K562 (cell line): ENCODE results near the gene PHLDB1. TPM values are rescaled to one million over a fixed set of nuclear protein-coding genes. Genes with fewer than 3 reads are reported as not detected.

Experiments used
- ATAC-seq: fragments of 200-7000 bp; cut with Tn5 transposase; 3 replicates; pipeline ENCODE4 v1.9.1; 2020; ENCODE audit warnings: moderate library complexity
- BruUV-seq: library from RNA; stranded (reverse); fragments of 400-500 nt; replicated peaks from 2 replicates; lab custom pipeline; 2021; lab: Mats Ljungman, UMichigan
- CTCF ChIA-PET: fragments of 300-600 bp; formaldehyde crosslinking; extraction: SDS; loops from one replicate; lab custom pipeline; 2021; ENCODE audit warnings: low intra/inter-chr PET ratio; lab: Yijun Ruan, JAX
- POLR2A ChIA-PET: fragments of 300-600, 350-650 bp; sonication (Branson Sonifier 250); formaldehyde crosslinking; extraction: SDS; loops from one replicate; lab custom pipeline; 2021; ENCODE audit warnings: antibody characterized with exemption, inconsistent platforms; lab: Yijun Ruan, JAX
- DNase-seq, 4 experiments: peaks; one replicate each; pipeline versions ENCODE4 v3.0.0 to v3.0.0-alpha.2; 2011 to 2018; ENCODE audit warnings: low spot score in 3 of 4, mixed read lengths in 3 of 4; ENCODE audit errors: extremely low read depth in 1 of 4
- FAIRE-seq: peaks from 2 replicates; lab custom pipeline; 2011; peaks lifted over from hg19 to GRCh38; lab: Jason Lieb, UNC
- H2AFZ ChIP-seq: 2 replicates; pipeline ENCODE4 v1.6.0; 2011; ENCODE audit warnings: low read depth, low read length, control low read depth, inconsistent platforms
- H3K27ac ChIP-seq: fragments of 200-600 bp; 3 replicates; pipeline ENCODE4 v1.8.0; 2011; ENCODE audit warnings: low read depth, mild to moderate bottlenecking, control low read depth, inconsistent platforms, low read length, moderate library complexity, mixed read lengths; ENCODE audit errors: extremely low read depth
- H3K27me3 ChIP-seq, 2 experiments: fragments of 300-600 bp in 1 of 2; 2 replicates in 1 of 2; 3 replicates in 1 of 2; pipeline versions ENCODE4 v1.6.0 to v1.8.0; 2011; ENCODE audit warnings: inconsistent platforms in 2 of 2, low read length in 2 of 2, mild to moderate bottlenecking in 1 of 2, mixed read lengths in 1 of 2, moderate library complexity in 1 of 2; ENCODE audit not compliant: control insufficient read depth in 2 of 2, insufficient read depth in 2 of 2
- H3K36me3 ChIP-seq: fragments of 300-600 bp; 3 replicates; pipeline ENCODE4 v1.8.0; 2011; ENCODE audit warnings: mild to moderate bottlenecking, low read length, inconsistent platforms; ENCODE audit not compliant: control insufficient read depth, insufficient read depth
- H3K4me1 ChIP-seq, 2 experiments: fragments of 200-600 bp in 1 of 2; replicated peaks in 1 of 2; 2 replicates in 1 of 2; 3 replicates in 1 of 2; pipeline versions ENCODE4 v1.5.1 to v1.8.0; 2011; ENCODE audit warnings: inconsistent platforms in 2 of 2, low read length in 2 of 2, mild to moderate bottlenecking in 1 of 2, mixed read lengths in 1 of 2, moderate library complexity in 1 of 2; ENCODE audit not compliant: control insufficient read depth in 2 of 2, insufficient read depth in 2 of 2
- H3K4me2 ChIP-seq: 2 replicates; pipeline ENCODE4 v1.6.1; 2011; ENCODE audit warnings: low read length, control low read depth, inconsistent platforms, mixed read lengths; ENCODE audit not compliant: insufficient read depth
- H3K4me3 ChIP-seq: fragments of 200-600 bp; sonication (generic), shearing (Covaris generic); 2 replicates; pipeline ENCODE4 v1.5.1; 2016; ENCODE audit warnings: control low read depth, inconsistent platforms
- H3K79me2 ChIP-seq: fragments of 200-600 bp; 3 replicates; pipeline ENCODE4 v1.8.0; 2011; ENCODE audit warnings: low read length, inconsistent platforms; ENCODE audit not compliant: control insufficient read depth, insufficient read depth
- H3K9ac ChIP-seq, 2 experiments: 2 replicates each; pipeline versions ENCODE4 v1.6.0 to v1.6.1; 2011; ENCODE audit warnings: low read depth in 2 of 2, low read length in 2 of 2, control low read depth in 1 of 2, inconsistent platforms in 1 of 2, mild to moderate bottlenecking in 1 of 2, mixed read lengths in 1 of 2; ENCODE audit not compliant: insufficient read depth in 1 of 2
- H3K9me1 ChIP-seq: one replicate; pipeline ENCODE4 v1.6.0; 2011; ENCODE audit warnings: inconsistent platforms, mild to moderate bottlenecking, low read length, moderate library complexity; ENCODE audit not compliant: control insufficient read depth, insufficient read depth
- H3K9me3 ChIP-seq: replicated peaks from 2 replicates; pipeline ENCODE4 v1.5.1; 2011; ENCODE audit warnings: low read depth, low read length, inconsistent platforms; ENCODE audit not compliant: control insufficient read depth, insufficient read depth
- H4K20me1 ChIP-seq: replicated peaks from 2 replicates; pipeline ENCODE4 v1.6.1; 2011; ENCODE audit warnings: low read length, inconsistent platforms, mixed read lengths; ENCODE audit not compliant: control insufficient read depth, insufficient read depth
- BRF1 ChIP-seq: IDR thresholded peaks from 3 replicates; pipeline ENCODE4 v1.6.1; 2011; ENCODE audit warnings: borderline replicate concordance, mild to moderate bottlenecking; ENCODE audit not compliant: insufficient read length; ENCODE audit errors: extremely low read depth
- ELF2 ChIP-seq: fragments of 250-450 bp; sonication (Bioruptor Pico); IDR thresholded peaks from 2 replicates; pipeline ENCODE4 v1.5.0; 2021; ENCODE audit warnings: mild to moderate bottlenecking
- HMG20B ChIP-seq: fragments of 250-450 bp; sonication (Bioruptor Pico); IDR thresholded peaks from 2 replicates; pipeline ENCODE4 v1.5.0; 2021; ENCODE audit warnings: mild to moderate bottlenecking
- HNRNPH1 ChIP-seq: fragments of 200-400 bp; formaldehyde crosslinking; optimal IDR thresholded peaks from 2 replicates; pipeline ENCODE3; 2017; ENCODE audit warnings: low read depth, mild to moderate bottlenecking, low read length, moderate library complexity
- NR2C2 ChIP-seq, 2 experiments: fragments of 200-800 bp in 1 of 2; sonication (Bioruptor generic) in 1 of 2; sonication (generic) in 1 of 2; formaldehyde crosslinking in 1 of 2; IDR thresholded peaks; 2 replicates each; pipeline versions ENCODE4 v1.6.1 to v1.8.0; 2016 to 2022; ENCODE audit warnings: mild to moderate bottlenecking in 1 of 2, missing compliant biosample characterization in 1 of 2, missing genetic modification characterization in 1 of 2, missing genetic modification reagents in 1 of 2
- POLR2A ChIP-seq: fragments of 450-650 bp; conservative IDR thresholded peaks from 2 replicates; pipeline ENCODE4 v1.6.1; 2016
- RAD21 ChIP-seq, 2 experiments: fragments of 250-450 bp in 1 of 2; fragments of 450-650 bp in 1 of 2; sonication (Bioruptor Pico) in 1 of 2; formaldehyde crosslinking in 1 of 2; IDR thresholded peaks in 1 of 2; conservative IDR thresholded peaks in 1 of 2; 2 replicates each; pipeline versions ENCODE4 v1.4.0 to v1.8.0; 2020 to 2022; ENCODE audit warnings: mild to moderate bottlenecking in 2 of 2, moderate library complexity in 1 of 2
- TCF3 ChIP-seq: sonication (generic); formaldehyde crosslinking; IDR thresholded peaks from 2 replicates; pipeline ENCODE4 v1.4.0; 2020; ENCODE audit warnings: mild to moderate bottlenecking, missing genetic modification reagents
- TRIM28 ChIP-seq: fragments of 450-650 bp; IDR thresholded peaks from 2 replicates; pipeline ENCODE4 v1.6.1; 2017
- WGBS: fragments of 100-300 bp; shearing (Covaris generic); methylation state at CpG from one replicate; pipeline ENCODE4 v1.1.6; 2016; ENCODE audit warnings: low coverage, mixed read lengths; ENCODE audit not compliant: insufficient coverage; ENCODE audit errors: missing lambda C conversion rate; 5-methylcytosine and 5-hydroxymethylcytosine counted together
- in situ Hi-C: fragments of 300-500 bp; cut with MboI; formaldehyde crosslinking; loops from 4 replicates; pipeline ENCODE4 v1.15.0; 2018; ENCODE audit warnings: inconsistent platforms, mixed read lengths
- intact Hi-C: fragments of 100-400 bp; cut with micrococcal nuclease; formaldehyde crosslinking; loops from 2 replicates; pipeline ENCODE4 v1.14.2; 2022
- polyA plus RNA-seq, 8 experiments: library from polyadenylated mRNA; depleted of rRNA in 4 of 8; stranded (reverse) in 5 of 8; unstranded in 3 of 8; fragments of >200 nt; fragmentation: Nextera tagmentation in 2 of 8; fragmentation: Illumina TruSeq in 1 of 8; extraction: Ambion mirVana in 2 of 8; extraction: Trizol in 1 of 8; gene quantifications; 2 replicates each; pipeline versions ENCODE4 v1.2.1 to v1.2.3, GENCODE V29; 2011 to 2014; ENCODE audit warnings: inconsistent platforms in 1 of 8, missing spikeins in 1 of 8
- total RNA-seq, 7 experiments: library from RNA; depleted of rRNA in 6 of 7; stranded (reverse); fragments of >200 nt in 6 of 7; fragmentation: Illumina TruSeq in 2 of 7; extraction: Trizol in 2 of 7; gene quantifications; 2 replicates each; pipeline versions ENCODE4 v1.2.1 to v1.2.3, GENCODE V29; 2011 to 2021; ENCODE audit warnings: low replicate concordance in 1 of 7
- TF ChIP-seq, protein P1 (sequence below), 2 experiments: IDR thresholded peaks in 1 of 2; conservative IDR thresholded peaks in 1 of 2; 2 replicates each; pipeline ENCODE4 v1.6.1; 2016; ENCODE audit warnings: low read depth in 2 of 2, mild to moderate bottlenecking in 1 of 2, missing compliant biosample characterization in 1 of 2, missing genetic modification characterization in 1 of 2, moderate library complexity in 1 of 2
- TF ChIP-seq, protein P2 (sequence below): fragments of 450-650 bp; IDR thresholded peaks from 2 replicates; pipeline ENCODE4 v1.6.1; 2017; ENCODE audit warnings: antibody characterized with exemption, mild to moderate bottlenecking
- TF ChIP-seq, protein P3 (sequence below): sonication (generic); formaldehyde crosslinking; IDR thresholded peaks from 2 replicates; pipeline ENCODE4 v1.8.0; 2022; ENCODE audit warnings: mild to moderate bottlenecking, low read depth, missing genetic modification reagents

Gene PHLDB1
- total and polyA plus RNA-seq, 9 of the 15 experiments (the other 6 are each of a cell fraction or from before 2014, with no cell fraction given) = 2.0 to 28.7 (median 16.2) TPM

DNA sequence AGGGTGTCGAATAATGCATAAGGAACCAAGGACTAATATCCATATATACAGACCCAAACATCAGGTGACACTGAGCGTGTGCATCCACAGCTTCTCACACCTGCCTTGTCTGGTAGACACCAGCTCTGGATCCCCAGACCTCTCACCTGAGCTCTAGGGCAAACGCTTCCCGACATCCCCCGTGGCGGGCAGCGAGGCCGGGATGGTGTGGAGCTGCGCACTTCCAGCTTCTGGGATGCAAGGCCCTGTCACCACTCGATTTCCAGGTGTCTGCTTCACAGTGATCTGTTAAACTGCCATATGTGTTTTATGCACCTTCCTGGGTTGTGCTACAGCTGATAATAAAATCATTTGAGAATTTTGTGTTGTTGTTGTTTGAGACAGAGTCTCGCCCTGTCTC lies 87.4 kb downstream of the PHLDB1 start (continued):
- TF ChIP-seq, protein P1, sequence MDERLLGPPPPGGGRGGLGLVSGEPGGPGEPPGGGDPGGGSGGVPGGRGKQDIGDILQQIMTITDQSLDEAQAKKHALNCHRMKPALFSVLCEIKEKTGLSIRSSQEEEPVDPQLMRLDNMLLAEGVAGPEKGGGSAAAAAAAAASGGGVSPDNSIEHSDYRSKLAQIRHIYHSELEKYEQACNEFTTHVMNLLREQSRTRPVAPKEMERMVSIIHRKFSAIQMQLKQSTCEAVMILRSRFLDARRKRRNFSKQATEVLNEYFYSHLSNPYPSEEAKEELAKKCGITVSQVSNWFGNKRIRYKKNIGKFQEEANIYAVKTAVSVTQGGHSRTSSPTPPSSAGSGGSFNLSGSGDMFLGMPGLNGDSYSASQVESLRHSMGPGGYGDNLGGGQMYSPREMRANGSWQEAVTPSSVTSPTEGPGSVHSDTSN (CRISPR knock-in tag; IDR thresholded peaks at IDR 0.05; ENCODE audit: low read depth) = no peak
- TF ChIP-seq, protein P1 (tag; conservative IDR thresholded peaks at IDR 0.05; ENCODE audit: low read depth) = no peak
- TF ChIP-seq ELF2 (CRISPR knock-in tag) (no peak), HMG20B (CRISPR knock-in tag) (no peak), HNRNPH1 (no peak), TRIM28 (no peak)

DNA sequence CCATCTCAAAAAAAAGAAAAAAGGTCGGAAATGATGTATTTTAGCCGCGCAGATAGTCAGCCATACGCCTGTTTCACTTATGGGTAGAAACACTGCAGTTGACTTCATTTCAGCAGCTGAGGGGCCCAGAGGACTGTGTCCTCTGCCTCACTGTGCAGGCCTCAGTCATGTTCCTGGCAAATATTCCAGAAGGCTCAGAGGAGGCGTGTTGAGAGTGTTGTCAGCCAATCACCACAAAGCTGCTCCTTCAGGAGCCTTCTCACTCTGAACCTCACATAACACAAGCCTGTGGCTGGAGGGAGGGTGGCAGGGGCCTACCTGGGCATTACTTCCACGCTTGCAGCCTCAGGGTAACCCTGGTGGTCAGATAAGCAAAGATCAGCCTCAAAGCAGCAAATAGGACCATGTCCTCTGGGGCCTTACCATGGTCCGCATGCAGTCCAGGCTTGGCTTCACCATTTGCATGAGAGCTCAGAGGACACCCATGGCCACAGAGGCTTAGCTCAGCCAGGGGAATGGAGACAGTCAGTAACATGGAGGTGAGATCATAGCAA lies 89.3 kb downstream of the PHLDB1 start:
- Histone ChIP-seq H3K9me1 (no peaks in the 10 kb centered on the region), H2AFZ (peak overlapping the region; percentile 62), H3K4me2 (no peak overlapping the region), H3K27me3 (no peaks in the 10 kb centered on the region), H3K36me3 (no peaks in the 10 kb centered on the region), H3K79me2 (no peaks in the 10 kb centered on the region), H3K4me1 (peaks cover 0 to 20% of the 10 kb centered on the region in 2 experiments; a peak in 3 of 5 replicates), H3K9me3 (no peaks in the 10 kb centered on the region), H3K4me3 (no peak overlapping the region), H3K27ac (no peak overlapping the region), H4K20me1 (no peaks in the 10 kb centered on the region), H3K9ac (no peak overlapping the region)
- in situ Hi-C loops = no loop called here
- FAIRE-seq = no peak
- intact Hi-C loops = no loop called here
- no peak for DNase-seq
- CTCF ChIA-PET = no interaction called here
- 68% methylated on average over 7 of the region's 7 CpGs for WGBS
- no TSS peak for BruUV-seq
- POLR2A ChIA-PET = interaction anchor here (0.5 to 1.5 kb wide), 5 partner anchors 18 to 540 kb away, joined by 3 to 5 read pairs (median 3); partner anchors contain the start of gene TREH
- ATAC-seq = peak; percentile 24; the same call in 1 of the 3 replicates
- TF ChIP-seq BRF1 = no peak
- TF ChIP-seq TCF3 = no peak
- TF ChIP-seq, protein P2, sequence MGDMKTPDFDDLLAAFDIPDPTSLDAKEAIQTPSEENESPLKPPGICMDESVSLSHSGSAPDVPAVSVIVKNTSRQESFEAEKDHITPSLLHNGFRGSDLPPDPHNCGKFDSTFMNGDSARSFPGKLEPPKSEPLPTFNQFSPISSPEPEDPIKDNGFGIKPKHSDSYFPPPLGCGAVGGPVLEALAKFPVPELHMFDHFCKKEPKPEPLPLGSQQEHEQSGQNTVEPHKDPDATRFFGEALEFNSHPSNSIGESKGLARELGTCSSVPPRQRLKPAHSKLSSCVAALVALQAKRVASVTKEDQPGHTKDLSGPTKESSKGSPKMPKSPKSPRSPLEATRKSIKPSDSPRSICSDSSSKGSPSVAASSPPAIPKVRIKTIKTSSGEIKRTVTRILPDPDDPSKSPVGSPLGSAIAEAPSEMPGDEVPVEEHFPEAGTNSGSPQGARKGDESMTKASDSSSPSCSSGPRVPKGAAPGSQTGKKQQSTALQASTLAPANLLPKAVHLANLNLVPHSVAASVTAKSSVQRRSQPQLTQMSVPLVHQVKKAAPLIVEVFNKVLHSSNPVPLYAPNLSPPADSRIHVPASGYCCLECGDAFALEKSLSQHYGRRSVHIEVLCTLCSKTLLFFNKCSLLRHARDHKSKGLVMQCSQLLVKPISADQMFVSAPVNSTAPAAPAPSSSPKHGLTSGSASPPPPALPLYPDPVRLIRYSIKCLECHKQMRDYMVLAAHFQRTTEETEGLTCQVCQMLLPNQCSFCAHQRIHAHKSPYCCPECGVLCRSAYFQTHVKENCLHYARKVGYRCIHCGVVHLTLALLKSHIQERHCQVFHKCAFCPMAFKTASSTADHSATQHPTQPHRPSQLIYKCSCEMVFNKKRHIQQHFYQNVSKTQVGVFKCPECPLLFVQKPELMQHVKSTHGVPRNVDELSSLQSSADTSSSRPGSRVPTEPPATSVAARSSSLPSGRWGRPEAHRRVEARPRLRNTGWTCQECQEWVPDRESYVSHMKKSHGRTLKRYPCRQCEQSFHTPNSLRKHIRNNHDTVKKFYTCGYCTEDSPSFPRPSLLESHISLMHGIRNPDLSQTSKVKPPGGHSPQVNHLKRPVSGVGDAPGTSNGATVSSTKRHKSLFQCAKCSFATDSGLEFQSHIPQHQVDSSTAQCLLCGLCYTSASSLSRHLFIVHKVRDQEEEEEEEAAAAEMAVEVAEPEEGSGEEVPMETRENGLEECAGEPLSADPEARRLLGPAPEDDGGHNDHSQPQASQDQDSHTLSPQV = no peak
- no peak for TF ChIP-seq RAD21 (CRISPR knock-in tag; conservative IDR thresholded peaks at IDR 0.05 in 1 of 2, IDR thresholded peaks at IDR 0.05 in 1 of 2)
- TF ChIP-seq, protein P3, sequence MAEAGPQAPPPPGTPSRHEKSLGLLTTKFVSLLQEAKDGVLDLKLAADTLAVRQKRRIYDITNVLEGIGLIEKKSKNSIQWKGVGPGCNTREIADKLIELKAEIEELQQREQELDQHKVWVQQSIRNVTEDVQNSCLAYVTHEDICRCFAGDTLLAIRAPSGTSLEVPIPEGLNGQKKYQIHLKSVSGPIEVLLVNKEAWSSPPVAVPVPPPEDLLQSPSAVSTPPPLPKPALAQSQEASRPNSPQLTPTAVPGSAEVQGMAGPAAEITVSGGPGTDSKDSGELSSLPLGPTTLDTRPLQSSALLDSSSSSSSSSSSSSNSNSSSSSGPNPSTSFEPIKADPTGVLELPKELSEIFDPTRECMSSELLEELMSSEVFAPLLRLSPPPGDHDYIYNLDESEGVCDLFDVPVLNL (CRISPR knock-in tag) = no peak
- no peak for TF ChIP-seq POLR2A
- no peak for TF ChIP-seq NR2C2 (CRISPR knock-in tag; IDR thresholded peaks at IDR 0.05)
- no peak for TF ChIP-seq NR2C2 (tag; IDR thresholded peaks at IDR 0.05)
